Measurements from ENCODE around the gene TAF1B.

Gene TAF1B

GRCh38 chr2:9843229-9844035 is at the start of gene TAF1B:
TSS of gene TAF1B (plus strand) at chr2:9843474. CDS start at chr2:9843542, 68 bp downstream.
- in situ Hi-C loops (cut with MboI; ENCODE audit: low sequenced_read_pairs): no loop called here

GRCh38 chr2:9793918-9794717 is 49.2 kb upstream of the TAF1B start:
- in situ Hi-C loops (cut with MboI; ENCODE audit: low sequenced_read_pairs): no loop called here

- in situ Hi-C loops (cut with MboI; ENCODE audit: low sequenced_read_pairs): no loop called here
These were observed 48.2 kb upstream of the TAF1B start for GRCh38 chr2:9795071-9795470.

- in situ Hi-C loops (cut with MboI; ENCODE audit: low sequenced_read_pairs): no loop called here
These were observed 46.9 kb upstream of the TAF1B start for GRCh38 chr2:9796056-9797010.

GRCh38 chr2:9797086-9797485 is 46.2 kb upstream of the TAF1B start:
- in situ Hi-C loops (cut with MboI; ENCODE audit: low sequenced_read_pairs): no loop called here

- in situ Hi-C loops (cut with MboI; ENCODE audit: low sequenced_read_pairs): no loop called here
These were observed 45.4 kb upstream of the TAF1B start for GRCh38 chr2:9797681-9798556.

GRCh38 chr2:9799011-9799596 is 44.2 kb upstream of the TAF1B start:
- in situ Hi-C loops (cut with MboI; ENCODE audit: low sequenced_read_pairs): no loop called here

- in situ Hi-C loops (cut with MboI; ENCODE audit: low sequenced_read_pairs): no loop called here
These were observed 43.3 kb upstream of the TAF1B start for GRCh38 chr2:9799729-9800632.

- in situ Hi-C loops (cut with MboI; ENCODE audit: low sequenced_read_pairs): no loop called here
These were observed 42.7 kb upstream of the TAF1B start for GRCh38 chr2:9800639-9800974.

GRCh38 chr2:9800975-9801726 is 42.1 kb upstream of the TAF1B start:
- in situ Hi-C loops (cut with MboI; ENCODE audit: low sequenced_read_pairs): no loop called here

GRCh38 chr2:9802576-9802993 is 40.7 kb upstream of the TAF1B start:
- in situ Hi-C loops (cut with MboI; ENCODE audit: low sequenced_read_pairs): no loop called here

- in situ Hi-C loops (cut with MboI; ENCODE audit: low sequenced_read_pairs): no loop called here
These were observed 40.1 kb upstream of the TAF1B start for GRCh38 chr2:9803023-9803805.

- in situ Hi-C loops (cut with MboI; ENCODE audit: low sequenced_read_pairs): no loop called here
These were observed 37.6 kb upstream of the TAF1B start for GRCh38 chr2:9805435-9806297.

GRCh38 chr2:9806298-9806610 is 37.0 kb upstream of the TAF1B start:
- in situ Hi-C loops (cut with MboI; ENCODE audit: low sequenced_read_pairs): no loop called here

- in situ Hi-C loops (cut with MboI; ENCODE audit: low sequenced_read_pairs): no loop called here
These were observed 36.6 kb upstream of the TAF1B start for GRCh38 chr2:9806656-9807055.

GRCh38 chr2:9807056-9807455 is 36.2 kb upstream of the TAF1B start:
- in situ Hi-C loops (cut with MboI; ENCODE audit: low sequenced_read_pairs): no loop called here
